ENCODE results near the gene WWC1.

WWC1 gene

DNA sequence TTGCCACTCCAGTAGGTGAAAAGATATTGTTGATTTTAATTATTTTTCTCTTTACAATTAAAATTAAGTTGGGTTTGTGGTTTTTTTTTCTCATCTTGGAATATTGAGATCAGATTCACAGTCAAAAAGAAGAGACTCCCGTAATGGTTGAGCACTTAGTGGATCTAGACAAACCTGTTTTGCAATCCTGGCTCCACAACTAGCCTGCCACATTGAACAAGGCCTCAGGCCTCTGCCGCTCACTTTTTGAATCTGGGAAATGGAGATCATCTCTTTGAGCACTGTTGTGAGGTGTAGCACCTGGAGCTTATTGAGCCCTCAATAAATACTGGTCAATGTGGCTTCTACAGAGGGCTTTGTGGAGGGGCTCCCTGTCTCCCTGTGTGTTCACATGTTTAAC is 157.7 kb downstream of the WWC1 start:
- 91 to 100% methylated on average over 2 of the region's 2 CpGs for WGBS, 2 experiments

DNA sequence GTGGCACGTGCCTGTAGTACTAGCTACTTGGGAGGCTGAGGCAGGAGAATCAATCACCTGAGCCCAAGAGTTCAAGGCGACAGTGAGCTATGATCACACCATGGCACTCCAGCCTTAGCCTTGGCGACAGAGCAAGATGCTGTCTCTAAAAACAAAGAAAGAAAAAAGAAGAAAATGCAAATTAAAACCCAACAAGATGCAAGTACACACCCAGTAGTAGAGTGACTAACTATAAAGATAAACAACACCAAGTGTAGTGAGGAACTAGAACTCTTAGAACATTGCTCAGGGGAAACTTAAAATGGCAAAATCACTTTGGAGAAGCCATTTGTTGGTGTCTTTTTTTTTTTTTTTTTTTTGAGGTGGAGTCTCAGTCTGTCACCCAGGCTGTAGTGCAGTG is 160.1 kb downstream of the WWC1 start:
- Histone ChIP-seq H3K9me3 (ENCODE audit: control insufficient read depth, low read length) (no peaks in the 10 kb centered on the region), H3K4me3 (ENCODE audit: insufficient read depth, low read depth, low read length) (no peak overlapping the region), H3K27ac (ENCODE audit: insufficient read depth, low read depth, low read length, poor library complexity, severe bottlenecking) (no peak overlapping the region), H3K27me3 (ENCODE audit: control insufficient read depth, insufficient read depth, low read length, poor library complexity, severe bottlenecking) (no peaks in the 10 kb centered on the region), H3K36me3 (ENCODE audit: control insufficient read depth, insufficient read depth, low read length) (no peaks in the 10 kb centered on the region), H3K4me1 (ENCODE audit: control insufficient read depth, insufficient read depth, low read length) (peaks cover 15% of the 10 kb centered on the region)
- 86 to 94% methylated on average over 3 of the region's 3 CpGs for WGBS, 2 experiments

More for the DNA sequence above, 157.7 kb downstream of the WWC1 start:
- Histone ChIP-seq H3K4me3 (ENCODE audit: insufficient read depth, low read depth, low read length) (no peak overlapping the region), H3K27ac (ENCODE audit: insufficient read depth, low read depth, low read length, poor library complexity, severe bottlenecking) (no peak overlapping the region), H3K9me3 (ENCODE audit: control insufficient read depth, low read length) (no peaks in the 10 kb centered on the region), H3K36me3 (ENCODE audit: control insufficient read depth, insufficient read depth, low read length) (no peaks in the 10 kb centered on the region), H3K27me3 (ENCODE audit: control insufficient read depth, insufficient read depth, low read length, poor library complexity, severe bottlenecking) (no peaks in the 10 kb centered on the region), H3K4me1 (ENCODE audit: control insufficient read depth, insufficient read depth, low read length) (peaks cover 19% of the 10 kb centered on the region)

- Histone ChIP-seq H3K4me3 (ENCODE audit: insufficient read depth, low read depth, low read length) (no peak overlapping the region), H3K27me3 (ENCODE audit: control insufficient read depth, insufficient read depth, low read length, poor library complexity, severe bottlenecking) (no peaks in the 10 kb centered on the region), H3K9me3 (ENCODE audit: control insufficient read depth, low read length) (no peaks in the 10 kb centered on the region), H3K27ac (ENCODE audit: insufficient read depth, low read depth, low read length, poor library complexity, severe bottlenecking) (no peak overlapping the region), H3K4me1 (ENCODE audit: control insufficient read depth, insufficient read depth, low read length) (no peaks in the 10 kb centered on the region), H3K36me3 (ENCODE audit: control insufficient read depth, insufficient read depth, low read length) (peaks cover 13% of the 10 kb centered on the region)
- 94 to 95% methylated on average over 12 of the region's 12 CpGs for WGBS, 2 experiments
Measured at GRCh38 chr5:168455201-168455600, 163.8 kb downstream of the WWC1 start.

GRCh38 chr5:168457542-168457941 is 166.1 kb downstream of the WWC1 start:
- H3K36me3 ChIP-seq (ENCODE audit: control insufficient read depth, insufficient read depth, low read length), result peaks cover 13% of the 10 kb centered on the region
- H3K27me3 ChIP-seq (ENCODE audit: control insufficient read depth, insufficient read depth, low read length, poor library complexity, severe bottlenecking), result no peaks in the 10 kb centered on the region
- 97% methylated on average over 3 of the region's 3 CpGs for WGBS, 2 experiments
- H3K27ac ChIP-seq (ENCODE audit: insufficient read depth, low read depth, low read length, poor library complexity, severe bottlenecking), result no peak overlapping the region
- H3K4me3 ChIP-seq (ENCODE audit: insufficient read depth, low read depth, low read length), result no peak overlapping the region
- H3K9me3 ChIP-seq (ENCODE audit: control insufficient read depth, low read length), result no peaks in the 10 kb centered on the region
- H3K4me1 ChIP-seq (ENCODE audit: control insufficient read depth, insufficient read depth, low read length), result no peaks in the 10 kb centered on the region

- WGBS, 2 experiments, result 96% methylated on average over 9 of the region's 9 CpGs
- H3K36me3 ChIP-seq (ENCODE audit: control insufficient read depth, insufficient read depth, low read length), result peaks cover 13% of the 10 kb centered on the region
Measured at GRCh38 chr5:168460606-168461005, 169.2 kb downstream of the WWC1 start.

DNA sequence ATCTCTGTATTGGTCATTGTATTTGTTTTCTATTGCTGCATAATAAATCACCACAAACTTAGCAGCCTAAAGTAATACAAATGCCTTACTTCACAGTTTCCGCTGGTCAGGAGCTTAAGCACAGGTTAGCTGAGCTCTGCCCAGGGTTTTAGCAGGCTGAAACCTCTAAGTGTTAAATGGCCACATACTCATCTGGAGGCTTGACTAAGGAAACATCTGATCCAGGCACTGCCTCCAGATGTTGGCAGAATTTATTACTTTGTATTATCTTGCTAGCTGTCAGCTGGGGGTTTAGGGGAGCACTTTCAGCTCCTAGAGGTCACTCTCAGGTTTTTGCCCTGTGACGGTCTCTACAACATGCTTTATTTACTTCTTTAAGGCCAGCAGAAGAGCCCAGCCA is 171.6 kb downstream of the WWC1 start:
- Histone ChIP-seq H3K4me1 (ENCODE audit: control insufficient read depth, insufficient read depth, low read length) (no peaks in the 10 kb centered on the region), H3K27me3 (ENCODE audit: control insufficient read depth, insufficient read depth, low read length, poor library complexity, severe bottlenecking) (no peaks in the 10 kb centered on the region), H3K9me3 (ENCODE audit: control insufficient read depth, low read length) (no peaks in the 10 kb centered on the region), H3K4me3 (ENCODE audit: insufficient read depth, low read depth, low read length) (no peak overlapping the region), H3K27ac (ENCODE audit: insufficient read depth, low read depth, low read length, poor library complexity, severe bottlenecking) (no peak overlapping the region), H3K36me3 (ENCODE audit: control insufficient read depth, insufficient read depth, low read length) (peaks cover 7% of the 10 kb centered on the region)
- WGBS, 2 experiments, result 94 to 96% methylated on average over 2 of the region's 2 CpGs

More at GRCh38 chr5:168460606-168461005, 169.2 kb downstream of the WWC1 start:
- no peak overlapping the region for H3K4me3 ChIP-seq (ENCODE audit: insufficient read depth, low read depth, low read length)
- no peak overlapping the region for H3K27ac ChIP-seq (ENCODE audit: insufficient read depth, low read depth, low read length, poor library complexity, severe bottlenecking)
- H3K4me1 ChIP-seq (ENCODE audit: control insufficient read depth, insufficient read depth, low read length), result no peaks in the 10 kb centered on the region
- no peaks in the 10 kb centered on the region for H3K27me3 ChIP-seq (ENCODE audit: control insufficient read depth, insufficient read depth, low read length, poor library complexity, severe bottlenecking)
- H3K9me3 ChIP-seq (ENCODE audit: control insufficient read depth, low read length), result no peaks in the 10 kb centered on the region

DNA sequence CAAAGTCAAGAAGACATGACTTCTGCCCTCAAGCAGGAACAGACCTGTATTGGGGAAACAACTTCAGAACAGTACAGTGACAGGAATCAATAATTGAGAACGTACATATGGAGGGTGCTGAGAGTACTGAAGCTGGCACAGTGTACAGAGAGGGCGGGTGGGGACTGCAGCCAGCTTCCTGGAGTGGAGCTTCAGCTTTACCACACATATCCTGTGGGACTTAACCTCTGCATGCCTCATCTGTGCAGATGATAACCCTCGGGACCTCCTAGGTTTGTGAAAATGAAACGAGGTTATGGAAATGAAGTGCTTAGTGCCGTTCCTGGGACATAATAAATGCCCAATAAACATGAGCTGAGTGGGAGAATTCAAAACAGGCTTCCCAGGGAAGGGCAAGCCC is 172.8 kb downstream of the WWC1 start:
- Histone ChIP-seq H3K36me3 (ENCODE audit: control insufficient read depth, insufficient read depth, low read length) (peaks cover 3% of the 10 kb centered on the region), H3K4me1 (ENCODE audit: control insufficient read depth, insufficient read depth, low read length) (no peaks in the 10 kb centered on the region), H3K9me3 (ENCODE audit: control insufficient read depth, low read length) (no peaks in the 10 kb centered on the region), H3K27me3 (ENCODE audit: control insufficient read depth, insufficient read depth, low read length, poor library complexity, severe bottlenecking) (no peaks in the 10 kb centered on the region), H3K4me3 (ENCODE audit: insufficient read depth, low read depth, low read length) (no peak overlapping the region), H3K27ac (ENCODE audit: insufficient read depth, low read depth, low read length, poor library complexity, severe bottlenecking) (no peak overlapping the region)
- 94 to 95% methylated on average over 5 of the region's 5 CpGs for WGBS, 2 experiments

- H3K4me1 ChIP-seq (ENCODE audit: control insufficient read depth, insufficient read depth, low read length), result no peaks in the 10 kb centered on the region
- no peak overlapping the region for H3K27ac ChIP-seq (ENCODE audit: insufficient read depth, low read depth, low read length, poor library complexity, severe bottlenecking)
- 96% methylated on average over 20 of the region's 20 CpGs for WGBS, 2 experiments
- H3K27me3 ChIP-seq (ENCODE audit: control insufficient read depth, insufficient read depth, low read length, poor library complexity, severe bottlenecking), result no peaks in the 10 kb centered on the region
- H3K4me3 ChIP-seq (ENCODE audit: insufficient read depth, low read depth, low read length), result no peak overlapping the region
- H3K9me3 ChIP-seq (ENCODE audit: control insufficient read depth, low read length), result no peaks in the 10 kb centered on the region
- peaks cover 3% of the 10 kb centered on the region for H3K36me3 ChIP-seq (ENCODE audit: control insufficient read depth, insufficient read depth, low read length)
Measured at GRCh38 chr5:168464641-168465040, 173.2 kb downstream of the WWC1 start.

GRCh38 chr5:168467755-168468330 is 176.4 kb downstream of the WWC1 start:
- H3K36me3 ChIP-seq (ENCODE audit: control insufficient read depth, insufficient read depth, low read length), result peaks cover 3% of the 10 kb centered on the region
- no peaks in the 10 kb centered on the region for H3K27me3 ChIP-seq (ENCODE audit: control insufficient read depth, insufficient read depth, low read length, poor library complexity, severe bottlenecking)
- H3K4me3 ChIP-seq (ENCODE audit: insufficient read depth, low read depth, low read length), result no peak overlapping the region
- WGBS, 2 experiments, result 93 to 95% methylated on average over 12 of the region's 12 CpGs
- H3K9me3 ChIP-seq (ENCODE audit: control insufficient read depth, low read length), result no peaks in the 10 kb centered on the region
- no peak overlapping the region for H3K27ac ChIP-seq (ENCODE audit: insufficient read depth, low read depth, low read length, poor library complexity, severe bottlenecking)
- no peaks in the 10 kb centered on the region for H3K4me1 ChIP-seq (ENCODE audit: control insufficient read depth, insufficient read depth, low read length)

GRCh38 chr5:168468836-168469235 is 177.4 kb downstream of the WWC1 start:
- Histone ChIP-seq H3K36me3 (ENCODE audit: control insufficient read depth, insufficient read depth, low read length) (peaks cover 3% of the 10 kb centered on the region), H3K27ac (ENCODE audit: insufficient read depth, low read depth, low read length, poor library complexity, severe bottlenecking) (no peak overlapping the region), H3K4me3 (ENCODE audit: insufficient read depth, low read depth, low read length) (no peak overlapping the region), H3K9me3 (ENCODE audit: control insufficient read depth, low read length) (no peaks in the 10 kb centered on the region), H3K4me1 (ENCODE audit: control insufficient read depth, insufficient read depth, low read length) (no peaks in the 10 kb centered on the region), H3K27me3 (ENCODE audit: control insufficient read depth, insufficient read depth, low read length, poor library complexity, severe bottlenecking) (no peaks in the 10 kb centered on the region)
- 94 to 98% methylated on average over 7 of the region's 8 CpGs for WGBS, 2 experiments

GRCh38 chr5:168469816-168470215 is 178.4 kb downstream of the WWC1 start:
- peaks cover 3% of the 10 kb centered on the region for H3K36me3 ChIP-seq (ENCODE audit: control insufficient read depth, insufficient read depth, low read length)
- H3K4me3 ChIP-seq (ENCODE audit: insufficient read depth, low read depth, low read length), result no peak overlapping the region
- H3K27me3 ChIP-seq (ENCODE audit: control insufficient read depth, insufficient read depth, low read length, poor library complexity, severe bottlenecking), result no peaks in the 10 kb centered on the region
- 89 to 95% methylated on average over 3 of the region's 3 CpGs for WGBS, 2 experiments
- H3K4me1 ChIP-seq (ENCODE audit: control insufficient read depth, insufficient read depth, low read length), result no peaks in the 10 kb centered on the region
- H3K9me3 ChIP-seq (ENCODE audit: control insufficient read depth, low read length), result no peaks in the 10 kb centered on the region
- H3K27ac ChIP-seq (ENCODE audit: insufficient read depth, low read depth, low read length, poor library complexity, severe bottlenecking), result no peak overlapping the region

Measured in ectodermal cell (in vitro differentiated cells).